ENCODE results near the gene CASKIN2.

Gene CASKIN2

GRCh38 chr17:75559958-75560533 lies 44.7 kb upstream of the CASKIN2 start:
- no peak overlapping the region for H3K4me3 ChIP-seq (replicated peaks in 1 of 2; ENCODE audit: low read depth in 2 of 2, low read length in 2 of 2)
- DNase-seq (ENCODE audit: low read depth in 2 of 2) = no peak
- no peak for TF ChIP-seq CTCF (IDR thresholded peaks at IDR 0.05; ENCODE audit: low read depth, low read length)

GRCh38 chr17:75558666-75559530 lies 43.6 kb upstream of the CASKIN2 start:
- no peak overlapping the region for H3K4me3 ChIP-seq (replicated peaks in 1 of 2; ENCODE audit: low read depth in 2 of 2, low read length in 2 of 2)
- no peak for DNase-seq (ENCODE audit: low read depth in 2 of 2)
- no peak for TF ChIP-seq CTCF (IDR thresholded peaks at IDR 0.05; ENCODE audit: low read depth, low read length)

GRCh38 chr17:75557852-75558665 lies 42.7 kb upstream of the CASKIN2 start:
- H3K4me3 ChIP-seq (replicated peaks in 1 of 2; ENCODE audit: low read depth in 2 of 2, low read length in 2 of 2) = no peak overlapping the region
- TF ChIP-seq CTCF (IDR thresholded peaks at IDR 0.05; ENCODE audit: low read depth, low read length) = no peak
- DNase-seq (ENCODE audit: low read depth in 2 of 2) = no peak

- H3K4me3 ChIP-seq (replicated peaks in 1 of 2; ENCODE audit: low read depth in 2 of 2, low read length in 2 of 2) = no peak overlapping the region
- DNase-seq (ENCODE audit: low read depth in 2 of 2) = peak; percentile 6 to 60
- TF ChIP-seq CTCF (IDR thresholded peaks at IDR 0.05; ENCODE audit: low read depth, low read length) = no peak
Observed at GRCh38 chr17:75557075-75557851, 41.9 kb upstream of the CASKIN2 start.

- no peak overlapping the region for H3K4me3 ChIP-seq (replicated peaks in 1 of 2; ENCODE audit: low read depth in 2 of 2, low read length in 2 of 2)
- no peak for DNase-seq (ENCODE audit: low read depth in 2 of 2)
- no peak for TF ChIP-seq CTCF (IDR thresholded peaks at IDR 0.05; ENCODE audit: low read depth, low read length)
Observed at GRCh38 chr17:75555679-75556153, 40.4 kb upstream of the CASKIN2 start.
